Gastrocnemius medialis (tissue), 4 donors: Measurements from ENCODE around the gene CR1.
A peak's percentile ranks its signal among the peaks of the same experiment; 100 is the strongest.

Experiments used
- CTCF ChIP-seq, 5 experiments: fragments of 450-650 bp in 3 of 5; fragments of 200-600 bp in 2 of 5; sonication (generic) in 2 of 5; IDR thresholded peaks in 4 of 5; conservative IDR thresholded peaks in 1 of 5; 1 replicate in 4 of 5; 2 replicates in 1 of 5; pipeline ENCODE4 v1.5.1; 2016 to 2019; ENCODE audit warnings: antibody characterized with exemption in 5 of 5, mild to moderate bottlenecking in 3 of 5, moderate library complexity in 3 of 5
- POLR2A ChIP-seq, 2 donors: fragments of 450-650 bp; IDR thresholded peaks; one replicate each; pipeline ENCODE4 v1.6.1; 2017; ENCODE audit warnings: antibody characterized with exemption in 2 of 2, mild to moderate bottlenecking in 2 of 2, moderate library complexity in 2 of 2

DNA sequence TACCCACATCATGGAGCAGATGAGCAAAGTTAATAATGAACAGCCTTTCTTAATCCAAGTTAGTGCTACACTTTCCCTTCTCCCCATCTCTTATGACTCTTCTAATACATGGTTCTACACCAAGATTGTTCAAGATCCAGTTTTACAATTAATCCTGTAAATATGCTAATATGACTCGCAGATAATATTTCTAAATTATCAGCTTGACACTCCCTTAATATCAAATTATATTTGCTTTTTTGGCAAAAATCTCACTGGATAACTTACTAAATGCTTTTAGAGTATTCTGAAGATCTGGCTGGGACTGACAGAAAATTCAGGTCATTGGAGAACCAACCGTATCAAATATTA lies 124.6 kb downstream of the CR1 start:
- TF ChIP-seq CTCF (IDR thresholded peaks at IDR 0.05 in 4 of 5, conservative IDR thresholded peaks at IDR 0.05 in 1 of 5), result peak in 1 of 5 experiments; percentile 1
- TF ChIP-seq POLR2A (IDR thresholded peaks at IDR 0.05), result no peak
